Measurements from ENCODE around the gene KIF18B. TPM values are rescaled to one million over a fixed set of nuclear protein-coding genes. Genes with fewer than 3 reads are reported as not detected.

The KIF18B gene
- total RNA-seq, 1 donor from 2014 or later, result 0.13 TPM

DNA sequence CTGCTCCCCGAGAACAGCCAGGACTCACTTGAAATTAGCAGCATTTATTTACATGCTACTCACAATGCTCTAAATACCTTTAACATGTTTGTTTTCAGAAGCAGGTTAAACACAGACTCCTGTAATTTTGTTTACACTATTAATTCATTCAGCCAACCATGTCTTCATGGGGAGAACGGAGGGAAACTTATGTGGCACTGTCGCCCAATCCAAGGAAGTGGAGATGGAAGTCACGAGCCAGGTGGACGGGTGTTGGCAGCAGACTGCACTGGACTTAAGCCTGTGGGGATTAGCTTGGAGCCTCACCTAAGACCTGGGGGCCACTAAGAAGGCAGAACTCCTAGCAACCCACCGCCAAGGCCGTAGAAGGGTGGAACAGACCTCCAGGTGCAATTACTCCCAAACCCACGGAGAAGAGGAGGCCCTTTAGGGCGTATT, 23.4 kb downstream of the KIF18B start:
- intact Hi-C loops (cut with DNase I), result loop anchor here (5.0 to 10.0 kb wide), 2 partner anchors 173 to 271 kb away; no protein-coding TSS in a partner anchor
- DNase-seq (ENCODE audit: low spot score), result peak; percentile 26

DNA sequence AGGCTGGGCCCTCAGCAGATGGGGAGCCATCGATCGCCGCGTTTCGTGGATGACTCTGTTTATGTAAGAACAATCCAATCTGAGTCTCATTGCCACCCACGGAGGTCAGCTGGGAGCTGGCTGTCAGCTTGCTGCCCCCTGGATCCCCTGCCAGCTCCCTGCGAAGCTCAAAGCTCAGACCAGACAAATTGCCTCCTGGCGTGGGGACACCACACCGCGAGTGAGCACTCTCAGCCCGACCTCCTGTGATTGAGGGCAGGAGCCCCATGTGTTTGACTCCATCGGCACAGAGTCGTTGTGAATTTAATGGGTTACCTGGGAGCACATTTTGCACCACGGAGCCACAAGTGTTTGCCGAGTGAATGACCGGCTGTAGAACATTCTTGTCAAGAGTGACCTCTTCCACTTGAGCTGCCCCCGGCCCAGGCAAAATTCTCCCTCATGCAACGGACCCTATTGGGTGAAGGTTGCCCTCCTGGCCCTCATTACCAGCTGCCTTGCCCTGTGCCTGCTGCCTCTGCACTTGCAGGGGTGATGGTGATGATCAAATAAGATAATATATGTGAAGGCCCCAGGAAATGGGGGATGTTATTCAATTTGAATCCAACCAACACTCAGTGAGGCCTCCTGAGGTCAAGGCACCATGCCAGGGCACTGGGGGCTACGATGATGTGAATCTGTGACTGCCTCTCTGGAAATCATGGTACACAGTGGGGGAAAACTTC, 24.7 kb downstream of the KIF18B start:
- intact Hi-C loops (cut with DNase I), result loop anchor here (5.0 to 10.0 kb wide), 2 partner anchors 174 to 272 kb away; no protein-coding TSS in a partner anchor
- peak; percentile 35 for DNase-seq (ENCODE audit: low spot score)

- peak; percentile 61 for DNase-seq (ENCODE audit: low spot score)
- intact Hi-C loops (cut with DNase I), result loop anchor here (5.0 to 10.0 kb wide), 2 partner anchors 175 to 273 kb away; no protein-coding TSS in a partner anchor
Observed at GRCh38 chr17:44922136-44922535, 25.4 kb downstream of the KIF18B start.

- DNase-seq (ENCODE audit: low spot score), result peak; percentile 74
- intact Hi-C loops (cut with DNase I), result loop anchor here (5.0 to 10.0 kb wide), 2 partner anchors 176 to 273 kb away; no protein-coding TSS in a partner anchor
Observed at GRCh38 chr17:44921122-44921882, 26.3 kb downstream of the KIF18B start.

DNA sequence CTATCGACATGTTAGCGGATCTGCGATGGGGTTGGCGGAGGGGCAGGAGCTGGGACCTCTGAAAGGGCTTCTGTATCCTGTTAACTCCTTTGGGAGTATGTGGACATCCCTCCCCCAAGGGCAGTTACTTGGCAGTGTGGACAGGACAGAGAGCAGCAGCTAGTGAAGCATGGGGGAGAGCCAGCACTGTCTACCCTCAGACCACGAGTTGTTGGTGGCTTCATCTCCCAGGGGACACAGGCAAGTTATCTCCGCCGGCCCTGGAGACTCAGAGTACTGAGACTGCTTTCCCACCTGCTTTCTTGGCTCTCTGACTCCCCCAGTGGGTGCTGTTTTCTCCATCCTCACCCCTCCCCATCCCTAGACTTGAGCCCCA, 27.0 kb downstream of the KIF18B start:
- intact Hi-C loops (cut with DNase I), result loop anchor here (1.0 to 10.0 kb wide), 3 partner anchors 102 to 274 kb away; no protein-coding TSS in a partner anchor
- no peak for DNase-seq (ENCODE audit: low spot score)

DNA sequence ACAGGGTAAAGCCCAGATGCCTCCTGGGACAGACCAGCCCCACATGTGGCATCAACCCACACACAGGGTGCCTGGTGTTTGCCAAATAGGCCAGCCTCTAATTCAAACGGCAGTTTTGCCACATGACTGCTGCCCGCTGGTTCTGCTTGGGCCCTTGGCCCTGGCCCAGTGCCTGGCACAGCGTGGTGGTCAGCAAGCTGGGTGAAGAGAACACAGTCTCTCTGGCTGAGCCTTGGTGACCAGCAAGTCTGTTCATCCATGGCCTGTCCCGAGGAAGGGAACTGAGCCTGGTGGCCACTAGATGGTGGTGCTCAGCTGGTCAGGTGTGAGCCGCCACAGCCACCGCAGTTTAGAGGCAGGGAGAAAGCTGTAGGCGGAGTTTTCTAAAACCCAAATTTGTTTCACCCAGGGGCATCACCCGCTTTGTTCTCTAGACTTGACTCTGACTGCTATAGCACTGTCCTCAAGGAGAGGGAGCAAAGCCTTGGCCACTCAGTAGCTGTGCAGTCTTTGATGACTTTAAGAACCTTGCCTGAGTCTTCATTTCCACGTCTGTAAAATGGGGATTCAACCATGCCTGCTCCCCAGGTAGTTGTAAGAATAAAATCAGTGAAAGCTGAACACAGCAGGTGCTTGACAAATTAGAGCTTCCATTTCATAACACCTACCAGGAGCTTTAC, 27.5 kb downstream of the KIF18B start:
- peak; percentile 90 for DNase-seq (ENCODE audit: low spot score)
- intact Hi-C loops (cut with DNase I), result loop anchor here (1.0 to 10.0 kb wide), 3 partner anchors 102 to 275 kb away; no protein-coding TSS in a partner anchor

- no peak for DNase-seq (ENCODE audit: low spot score)
- intact Hi-C loops (cut with DNase I), result no loop called here
Observed at GRCh38 chr17:44919411-44919810, 28.2 kb downstream of the KIF18B start.

GRCh38 chr17:44918006-44918405, 29.6 kb downstream of the KIF18B start:
- DNase-seq (ENCODE audit: low spot score), result no peak
- intact Hi-C loops (cut with DNase I), result no loop called here

- DNase-seq (ENCODE audit: low spot score), result peak; percentile 63
- intact Hi-C loops (cut with DNase I), result loop anchor here (2.0 kb wide), 1 partner anchor 61 kb away; no protein-coding TSS in a partner anchor
Observed at GRCh38 chr17:44917456-44917855, 30.1 kb downstream of the KIF18B start.

- intact Hi-C loops (cut with DNase I), result loop anchor here (2.0 kb wide), 1 partner anchor 62 kb away; no protein-coding TSS in a partner anchor
- DNase-seq (ENCODE audit: low spot score), result no peak
Observed at GRCh38 chr17:44916781-44917241, 30.8 kb downstream of the KIF18B start.

DNA sequence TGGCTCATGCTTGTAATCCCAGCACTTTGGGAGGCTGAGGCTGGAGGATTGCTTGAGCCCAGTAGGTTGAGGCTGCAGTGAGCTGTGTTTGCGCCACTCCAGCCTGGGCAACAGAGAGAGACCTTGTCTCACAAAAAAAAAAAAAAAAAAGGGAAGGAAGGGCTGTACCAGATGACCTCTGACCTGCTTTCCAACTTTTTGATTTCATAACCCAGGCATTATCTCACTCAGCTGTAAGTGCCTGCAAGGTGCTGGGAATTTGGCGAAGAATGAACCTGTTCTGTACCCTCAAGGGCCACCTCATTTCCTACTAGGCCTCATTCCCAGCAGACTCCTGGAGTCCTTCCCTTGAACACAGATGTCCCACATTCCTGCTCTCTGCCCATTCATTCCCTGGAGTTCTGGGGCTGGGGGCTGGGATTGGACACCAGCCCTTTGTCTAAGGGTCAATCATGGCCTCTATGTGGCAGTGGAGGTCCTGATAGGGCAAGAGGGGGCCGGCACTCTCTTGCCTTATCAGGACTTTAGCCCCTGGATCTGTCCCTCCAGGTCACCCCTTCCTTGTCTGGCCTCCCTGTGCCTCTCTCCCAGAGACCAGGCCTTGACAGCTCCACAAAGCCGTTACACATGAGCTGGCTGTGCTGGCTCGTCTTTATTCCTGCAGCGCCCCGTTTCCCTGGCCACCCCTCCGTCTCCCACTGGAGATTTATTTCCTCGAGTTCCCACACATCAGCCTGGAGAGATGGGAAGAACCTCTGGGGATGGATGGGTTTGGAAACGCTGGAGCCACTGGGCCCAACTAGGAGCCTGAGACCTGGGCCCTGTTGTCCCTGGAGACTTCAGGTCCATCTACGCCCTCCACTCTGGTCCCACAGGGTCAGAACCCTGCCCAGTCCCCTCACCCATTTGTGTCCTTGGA, 31.5 kb downstream of the KIF18B start:
- intact Hi-C loops (cut with DNase I), result loop anchor here (2.0 kb wide), 1 partner anchor 63 kb away; no protein-coding TSS in a partner anchor
- DNase-seq (ENCODE audit: low spot score), result no peak

DNA sequence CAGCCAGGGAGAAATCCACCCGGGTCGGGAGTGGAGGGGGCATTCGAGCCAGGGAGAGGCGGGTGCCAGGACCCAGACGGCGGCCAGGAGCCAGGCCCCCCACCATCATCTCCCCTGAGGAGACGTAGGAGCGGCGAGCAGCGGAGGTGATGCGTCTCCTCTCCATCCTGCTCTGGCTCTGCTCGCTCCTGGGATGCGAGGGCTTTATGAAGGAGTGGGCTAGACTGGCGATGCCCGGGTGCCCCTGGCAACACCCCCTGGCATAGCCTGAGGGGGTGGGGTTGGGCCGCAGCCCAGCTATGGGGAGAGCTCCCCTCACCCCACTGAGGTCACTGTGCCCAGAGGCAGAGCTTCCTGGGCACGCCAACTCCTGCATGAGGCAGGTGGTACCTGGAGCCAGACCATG, 32.2 kb downstream of the KIF18B start, which contains the start of gene GFAP:
Gene GFAP (minus strand): TSS at position 180 of the 406 bp plus-strand sequence. CDS start 14 bp downstream, at position 166.
- intact Hi-C loops (cut with DNase I), result no loop called here

GRCh38 chr17:44914698-44915271, 32.8 kb downstream of the KIF18B start:
- intact Hi-C loops (cut with DNase I), result no loop called here
- peak; percentile 51 for DNase-seq (ENCODE audit: low spot score)

More for the DNA sequence above, 32.2 kb downstream of the KIF18B start, which contains the start of gene GFAP:
- no peak for DNase-seq (ENCODE audit: low spot score)

DNA sequence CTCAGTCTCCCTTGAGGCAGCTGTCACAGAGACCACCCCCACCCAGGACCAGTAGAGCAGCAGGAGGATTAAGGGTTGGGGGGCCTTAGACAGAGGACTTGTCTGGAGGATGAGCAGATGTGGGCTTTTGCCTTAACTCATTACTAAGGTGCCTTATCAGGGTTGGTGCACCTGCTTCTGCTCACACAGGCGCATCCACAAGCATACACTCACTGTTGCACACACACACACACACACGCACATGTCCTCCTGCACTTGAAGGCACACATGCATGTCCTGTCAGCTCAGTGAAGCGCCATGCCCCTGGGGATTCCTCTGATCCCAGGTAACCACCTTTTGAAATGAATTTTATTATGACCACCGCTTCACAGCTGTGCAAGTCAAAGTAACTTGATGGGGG, 33.4 kb downstream of the KIF18B start:
- DNase-seq (ENCODE audit: low spot score), result no peak
- intact Hi-C loops (cut with DNase I), result no loop called here

GRCh38 chr17:44913676-44914075, 33.9 kb downstream of the KIF18B start:
- intact Hi-C loops (cut with DNase I), result no loop called here
- DNase-seq (ENCODE audit: low spot score), result peak; percentile 43

- intact Hi-C loops (cut with DNase I), result no loop called here
- DNase-seq (ENCODE audit: low spot score), result peak; percentile 69
Observed at GRCh38 chr17:44912763-44913544, 34.6 kb downstream of the KIF18B start.
